MCF 10A (cell line): Measurements from ENCODE around the gene TDRD1. TPM values are rescaled to one million over a fixed set of nuclear protein-coding genes. Genes with fewer than 3 reads are reported as not detected.

Source experiments
- BruUV-seq: library from RNA; stranded (reverse); fragments of 400-500 nt; replicated peaks from 2 replicates; lab custom pipeline; 2021; lab: Mats Ljungman, UMichigan
- CTCF ChIA-PET: fragments of 300-600 bp; sonication (Branson Sonifier 250); formaldehyde crosslinking; extraction: SDS; loops from one replicate; lab custom pipeline; 2021; ENCODE audit warnings: antibody characterized with exemption, inconsistent platforms; lab: Yijun Ruan, JAX
- POLR2A ChIA-PET: fragments of 300-600, 350-650 bp; sonication (Branson Sonifier 250); formaldehyde crosslinking; extraction: SDS; loops from one replicate; lab custom pipeline; 2020; ENCODE audit warnings: antibody characterized with exemption, inconsistent platforms; lab: Yijun Ruan, JAX
- DNase-seq: peaks from one replicate; pipeline ENCODE4 v3.0.0-alpha.2; 2018; ENCODE audit not compliant: unreplicated experiment
- H3K27ac Mint-ChIP-seq: one replicate; pipeline ENCODE4 v1.8.0; 2022; ENCODE audit warnings: mild to moderate bottlenecking, low read depth, mixed read lengths; ENCODE audit not compliant: unreplicated experiment
- H3K27me3 Mint-ChIP-seq: one replicate; pipeline ENCODE4 v1.8.0; 2022; ENCODE audit warnings: mixed read lengths; ENCODE audit not compliant: insufficient read depth, unreplicated experiment
- H3K36me3 Mint-ChIP-seq: one replicate; pipeline ENCODE4 v1.8.0; 2022; ENCODE audit warnings: mild to moderate bottlenecking, moderate library complexity, mixed read lengths; ENCODE audit not compliant: insufficient read depth, unreplicated experiment
- H3K4me1 Mint-ChIP-seq: one replicate; pipeline ENCODE4 v1.8.0; 2022; ENCODE audit warnings: mixed read lengths; ENCODE audit not compliant: insufficient read depth, unreplicated experiment
- H3K4me3 Mint-ChIP-seq: one replicate; pipeline ENCODE4 v1.8.0; 2022; ENCODE audit warnings: mild to moderate bottlenecking, moderate library complexity, mixed read lengths; ENCODE audit not compliant: unreplicated experiment
- H3K9me3 Mint-ChIP-seq: one replicate; pipeline ENCODE4 v1.8.0; 2022; ENCODE audit warnings: mixed read lengths; ENCODE audit not compliant: unreplicated experiment
- CTCF ChIP-seq: fragments of 200-600 bp; IDR thresholded peaks from one replicate; pipeline ENCODE4 v1.8.0; 2022; ENCODE audit warnings: antibody characterized with exemption, mild to moderate bottlenecking; ENCODE audit not compliant: unreplicated experiment
- intact Hi-C: fragments of 100-400 bp; cut with micrococcal nuclease; formaldehyde crosslinking; loops from 2 replicates; pipeline ENCODE4 v1.14.1; 2022
- total RNA-seq: library from RNA; stranded (reverse); gene quantifications from 2 replicates; pipeline ENCODE4 v1.2.3, GENCODE V29; 2022

Gene TDRD1
- total RNA-seq, 1 experiment from 2014 or later: not detected

- intact Hi-C loops: no loop called here
Observed at GRCh38 chr10:114250236-114250635, 71.1 kb downstream of the TDRD1 start.

GRCh38 chr10:114250716-114251115, 71.6 kb downstream of the TDRD1 start:
- peaks cover 9% of the 10 kb centered on the region for H3K4me1 Mint-ChIP-seq
- intact Hi-C loops: no loop called here
- no peak overlapping the region for H3K27ac Mint-ChIP-seq
- no peaks in the 10 kb centered on the region for H3K9me3 Mint-ChIP-seq
- DNase-seq: no peak
- ChIA-PET POLR2A (interaction anchor here (0.7 kb wide), 1 partner anchor 76 kb away, joined by 3 read pairs; no protein-coding TSS in a partner anchor), CTCF (no interaction called here)
- TF ChIP-seq CTCF: no peak
- H3K36me3 Mint-ChIP-seq: no peaks in the 10 kb centered on the region
- BruUV-seq: no TSS peak
- H3K27me3 Mint-ChIP-seq: no peaks in the 10 kb centered on the region
- H3K4me3 Mint-ChIP-seq: no peak overlapping the region

More at GRCh38 chr10:114250236-114250635, 71.1 kb downstream of the TDRD1 start:
- no TSS peak for BruUV-seq
- no peak for TF ChIP-seq CTCF
- Mint-ChIP-seq H3K36me3 (no peaks in the 10 kb centered on the region), H3K27me3 (no peaks in the 10 kb centered on the region), H3K4me3 (no peak overlapping the region), H3K27ac (no peak overlapping the region), H3K4me1 (peaks cover 14% of the 10 kb centered on the region), H3K9me3 (no peaks in the 10 kb centered on the region)
- no peak for DNase-seq
- CTCF ChIA-PET: no interaction called here
- POLR2A ChIA-PET: interaction anchor here (0.7 kb wide), 1 partner anchor 75 kb away, joined by 3 read pairs; no protein-coding TSS in a partner anchor

GRCh38 chr10:114252092-114252491, 72.9 kb downstream of the TDRD1 start:
- peaks cover under 1% of the 10 kb centered on the region for H3K4me1 Mint-ChIP-seq
- BruUV-seq: no TSS peak
- intact Hi-C loops: no loop called here
- H3K4me3 Mint-ChIP-seq: no peak overlapping the region
- H3K27ac Mint-ChIP-seq: no peak overlapping the region
- TF ChIP-seq CTCF: no peak
- POLR2A ChIA-PET: interaction anchor here (0.7 kb wide), 1 partner anchor 10 kb away, joined by 4 read pairs; no protein-coding TSS in a partner anchor
- H3K36me3 Mint-ChIP-seq: no peaks in the 10 kb centered on the region
- no peak for DNase-seq
- CTCF ChIA-PET: interaction anchor here (0.8 to 1.3 kb wide), 2 partner anchors 75 to 186 kb away, joined by 4 to 5 read pairs; no protein-coding TSS in a partner anchor
- no peaks in the 10 kb centered on the region for H3K27me3 Mint-ChIP-seq
- H3K9me3 Mint-ChIP-seq: no peaks in the 10 kb centered on the region

GRCh38 chr10:114252883-114253282, 73.7 kb downstream of the TDRD1 start:
- TF ChIP-seq CTCF: no peak
- Mint-ChIP-seq H3K4me3 (no peak overlapping the region), H3K36me3 (no peaks in the 10 kb centered on the region), H3K27ac (no peak overlapping the region), H3K4me1 (no peaks in the 10 kb centered on the region), H3K9me3 (no peaks in the 10 kb centered on the region), H3K27me3 (no peaks in the 10 kb centered on the region)
- CTCF ChIA-PET: interaction anchor here (0.8 to 1.3 kb wide), 2 partner anchors 76 to 185 kb away, joined by 4 to 5 read pairs; no protein-coding TSS in a partner anchor
- POLR2A ChIA-PET: no interaction called here
- no peak for DNase-seq
- intact Hi-C loops: no loop called here
- no TSS peak for BruUV-seq
